Activated T-helper 1 cell treated with anti-CD3 and anti-CD28 coated beads, Interleukin-2, amount 50 U/mL, for 16 hours (primary cell): ENCODE measurements around the gene DIO2.

Experiments used
- DNase-seq, 2 donors: peaks; one replicate each; pipeline ENCODE4 v3.0.0-alpha.2; 2020; ENCODE audit warnings: low read depth in 1 of 2, low spot score in 1 of 2

DIO2 gene

GRCh38 chr14:80211153-80212022, at the start of gene DIO2:
Gene DIO2, minus strand, starts transcription at chr14:80211504. Its CDS starts 32 bp downstream, at chr14:80211472.
- DNase-seq: no peak

GRCh38 chr14:80260645-80261044, 49.3 kb upstream of the DIO2 start:
- no peak for DNase-seq

GRCh38 chr14:80239631-80240030, 28.3 kb upstream of the DIO2 start:
- no peak for DNase-seq

- no peak for DNase-seq
Measured at GRCh38 chr14:80237143-80237542, 25.8 kb upstream of the DIO2 start.

- DNase-seq: no peak
Measured at GRCh38 chr14:80233470-80234089, 22.3 kb upstream of the DIO2 start.

GRCh38 chr14:80231702-80232101, 20.4 kb upstream of the DIO2 start:
- no peak for DNase-seq

GRCh38 chr14:80223696-80224465, 12.6 kb upstream of the DIO2 start:
- no peak for DNase-seq

GRCh38 chr14:80216818-80217217, 5.5 kb upstream of the DIO2 start:
- no peak for DNase-seq

- DNase-seq: no peak
Measured at GRCh38 chr14:80215756-80216581, 4.7 kb upstream of the DIO2 start.

GRCh38 chr14:80215081-80215480, 3.8 kb upstream of the DIO2 start:
- no peak for DNase-seq

GRCh38 chr14:80213602-80214001, 2.3 kb upstream of the DIO2 start:
- no peak for DNase-seq

- DNase-seq: no peak
Measured at GRCh38 chr14:80212023-80212397, 706 bp upstream of the DIO2 start.

- no peak for DNase-seq
Measured at GRCh38 chr14:80208461-80208860, 2.8 kb downstream of the DIO2 start.

- DNase-seq: no peak
Measured at GRCh38 chr14:80206351-80207080, 4.8 kb downstream of the DIO2 start.

- no peak for DNase-seq
Measured at GRCh38 chr14:80202888-80203562, 8.3 kb downstream of the DIO2 start.

- DNase-seq: no peak
Measured at GRCh38 chr14:80200093-80200492, 11.2 kb downstream of the DIO2 start.

- DNase-seq: no peak
Measured at GRCh38 chr14:80188571-80188970, 22.7 kb downstream of the DIO2 start.

GRCh38 chr14:80186301-80186800, 25.0 kb downstream of the DIO2 start:
- no peak for DNase-seq

GRCh38 chr14:80176893-80177292, 34.4 kb downstream of the DIO2 start:
- DNase-seq: no peak
